ENCODE results near the gene TOMM20.

Gene TOMM20

DNA sequence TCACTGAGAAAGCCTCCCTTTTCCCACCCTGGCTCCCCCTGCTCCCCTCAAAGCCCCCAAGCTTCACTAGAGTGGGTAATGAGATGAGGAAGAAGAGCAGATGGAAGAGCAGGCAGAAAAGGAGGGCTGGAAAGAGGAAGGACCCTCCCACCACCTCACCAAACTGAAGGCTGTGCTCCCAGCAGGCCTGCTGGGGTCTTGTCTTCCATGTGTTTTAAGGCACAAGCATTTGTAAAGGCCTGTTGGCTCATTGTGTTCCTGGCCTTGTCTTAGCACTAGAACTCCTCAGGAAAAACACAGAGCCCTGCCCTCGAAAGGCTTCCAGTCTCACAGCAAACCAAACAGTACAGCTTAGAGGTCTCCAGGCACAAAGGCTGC is 51.5 kb downstream of the TOMM20 start:
- Histone ChIP-seq H3K36me3 (ENCODE audit: low read length) (no peaks in the 10 kb centered on the region), H3K4me3 (ENCODE audit: insufficient read depth, low read length, poor library complexity, severe bottlenecking) (no peak overlapping the region), H4K20me1 (ENCODE audit: low read depth, low read length) (no peaks in the 10 kb centered on the region), H3K9ac (ENCODE audit: low read length) (no peak overlapping the region), H3K9me3 (ENCODE audit: insufficient read depth, low read length) (no peaks in the 10 kb centered on the region), H3K27me3 (ENCODE audit: low read length) (no peaks in the 10 kb centered on the region), H3K4me2 (ENCODE audit: low read depth, low read length, poor library complexity, severe bottlenecking) (no peak overlapping the region), H3K79me2 (ENCODE audit: insufficient read depth, low read length) (no peaks in the 10 kb centered on the region), H3K27ac (ENCODE audit: low read depth, low read length) (peak overlapping the region; percentile 63), H2AFZ (ENCODE audit: low read depth, low read length, severe bottlenecking) (no peak overlapping the region), H3K9me2 (replicated peaks; ENCODE audit: insufficient read depth, low read length) (no peaks in the 10 kb centered on the region), H3F3A (ENCODE audit: insufficient read depth) (peaks cover 48% of the 10 kb centered on the region)
- TF ChIP-seq, protein P1, sequence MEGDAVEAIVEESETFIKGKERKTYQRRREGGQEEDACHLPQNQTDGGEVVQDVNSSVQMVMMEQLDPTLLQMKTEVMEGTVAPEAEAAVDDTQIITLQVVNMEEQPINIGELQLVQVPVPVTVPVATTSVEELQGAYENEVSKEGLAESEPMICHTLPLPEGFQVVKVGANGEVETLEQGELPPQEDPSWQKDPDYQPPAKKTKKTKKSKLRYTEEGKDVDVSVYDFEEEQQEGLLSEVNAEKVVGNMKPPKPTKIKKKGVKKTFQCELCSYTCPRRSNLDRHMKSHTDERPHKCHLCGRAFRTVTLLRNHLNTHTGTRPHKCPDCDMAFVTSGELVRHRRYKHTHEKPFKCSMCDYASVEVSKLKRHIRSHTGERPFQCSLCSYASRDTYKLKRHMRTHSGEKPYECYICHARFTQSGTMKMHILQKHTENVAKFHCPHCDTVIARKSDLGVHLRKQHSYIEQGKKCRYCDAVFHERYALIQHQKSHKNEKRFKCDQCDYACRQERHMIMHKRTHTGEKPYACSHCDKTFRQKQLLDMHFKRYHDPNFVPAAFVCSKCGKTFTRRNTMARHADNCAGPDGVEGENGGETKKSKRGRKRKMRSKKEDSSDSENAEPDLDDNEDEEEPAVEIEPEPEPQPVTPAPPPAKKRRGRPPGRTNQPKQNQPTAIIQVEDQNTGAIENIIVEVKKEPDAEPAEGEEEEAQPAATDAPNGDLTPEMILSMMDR (IDR thresholded peaks at IDR 0.05; ENCODE audit: insufficient read depth, low read length, poor library complexity, severe bottlenecking): no peak
- no peak for TF ChIP-seq EZH2phosphoT487 (conservative IDR thresholded peaks at IDR 0.05; ENCODE audit: low read length)

DNA sequence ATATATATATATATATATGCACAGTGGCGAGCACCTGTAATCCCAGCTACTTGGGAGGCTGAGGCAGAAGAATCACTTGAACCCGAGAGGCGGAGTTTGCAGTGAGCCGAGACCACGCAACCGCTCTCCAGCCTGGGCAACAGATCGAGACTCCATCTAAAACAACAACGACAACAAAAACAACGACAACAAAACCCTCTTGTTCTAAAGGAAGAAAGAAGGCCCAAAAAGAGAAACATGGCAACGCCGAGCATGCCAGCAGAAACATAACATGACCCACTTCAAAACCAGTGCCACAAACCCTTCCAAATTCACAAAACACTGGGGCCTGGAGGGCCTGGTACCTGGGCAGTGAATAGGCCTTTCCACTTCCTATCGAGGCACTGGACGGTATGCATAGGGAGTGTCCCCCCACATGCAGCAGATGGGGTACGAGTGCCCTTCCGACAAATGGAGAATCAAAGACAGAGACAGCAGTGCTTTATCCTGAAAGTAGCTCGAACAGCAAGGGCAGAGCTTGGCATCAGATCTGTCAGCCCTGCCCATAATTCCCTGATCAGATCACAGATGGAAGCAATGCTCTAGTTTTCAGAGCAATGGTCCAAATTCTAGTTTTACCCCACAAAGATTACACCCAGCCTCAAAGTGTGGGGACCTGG is 52.0 kb downstream of the TOMM20 start:
- no peak overlapping the region for H3K4me3 ChIP-seq (ENCODE audit: insufficient read depth, low read length, poor library complexity, severe bottlenecking)
- H3K27me3 ChIP-seq (ENCODE audit: low read length): no peaks in the 10 kb centered on the region
- no peaks in the 10 kb centered on the region for H3K9me2 ChIP-seq (replicated peaks; ENCODE audit: insufficient read depth, low read length)
- no peaks in the 10 kb centered on the region for H4K20me1 ChIP-seq (ENCODE audit: low read depth, low read length)
- no peak overlapping the region for H3K4me2 ChIP-seq (ENCODE audit: low read depth, low read length, poor library complexity, severe bottlenecking)
- H3K9me3 ChIP-seq (ENCODE audit: insufficient read depth, low read length): no peaks in the 10 kb centered on the region
- no peak overlapping the region for H3K9ac ChIP-seq (ENCODE audit: low read length)
- H3F3A ChIP-seq (ENCODE audit: insufficient read depth): peaks cover 47% of the 10 kb centered on the region
- H3K36me3 ChIP-seq (ENCODE audit: low read length): no peaks in the 10 kb centered on the region
- no peak overlapping the region for H2AFZ ChIP-seq (ENCODE audit: low read depth, low read length, severe bottlenecking)
- H3K79me2 ChIP-seq (ENCODE audit: insufficient read depth, low read length): no peaks in the 10 kb centered on the region
- no peak for TF ChIP-seq EZH2phosphoT487 (conservative IDR thresholded peaks at IDR 0.05; ENCODE audit: low read length)
- TF ChIP-seq, protein P1 (IDR thresholded peaks at IDR 0.05; ENCODE audit: insufficient read depth, low read length, poor library complexity, severe bottlenecking): no peak
- peak overlapping the region; percentile 63 for H3K27ac ChIP-seq (ENCODE audit: low read depth, low read length)

GRCh38 chr1:235075777-235076308 is 52.8 kb downstream of the TOMM20 start:
- H3K9me3 ChIP-seq (ENCODE audit: insufficient read depth, low read length): no peaks in the 10 kb centered on the region
- TF ChIP-seq, protein P1 (IDR thresholded peaks at IDR 0.05; ENCODE audit: insufficient read depth, low read length, poor library complexity, severe bottlenecking): no peak
- no peak for TF ChIP-seq EZH2phosphoT487 (conservative IDR thresholded peaks at IDR 0.05; ENCODE audit: low read length)
- H3K9ac ChIP-seq (ENCODE audit: low read length): peak overlapping the region; percentile 62
- H3K4me3 ChIP-seq (ENCODE audit: insufficient read depth, low read length, poor library complexity, severe bottlenecking): no peak overlapping the region
- H2AFZ ChIP-seq (ENCODE audit: low read depth, low read length, severe bottlenecking): no peak overlapping the region
- no peaks in the 10 kb centered on the region for H3K36me3 ChIP-seq (ENCODE audit: low read length)
- H3F3A ChIP-seq (ENCODE audit: insufficient read depth): peaks cover 42% of the 10 kb centered on the region
- no peaks in the 10 kb centered on the region for H3K79me2 ChIP-seq (ENCODE audit: insufficient read depth, low read length)
- H3K27ac ChIP-seq (ENCODE audit: low read depth, low read length): peak overlapping the region; percentile 97
- no peaks in the 10 kb centered on the region for H4K20me1 ChIP-seq (ENCODE audit: low read depth, low read length)
- H3K27me3 ChIP-seq (ENCODE audit: low read length): no peaks in the 10 kb centered on the region
- peak overlapping the region; percentile 71 for H3K4me2 ChIP-seq (ENCODE audit: low read depth, low read length, poor library complexity, severe bottlenecking)
- H3K9me2 ChIP-seq (replicated peaks; ENCODE audit: insufficient read depth, low read length): no peaks in the 10 kb centered on the region
